ENCODE results near the gene SNED1.

SNED1 gene

GRCh38 chr2:241070361-241070760 is 71.9 kb downstream of the SNED1 start:
- no peak for DNase-seq

- no peak for DNase-seq
Measured at GRCh38 chr2:241070811-241071676, 72.6 kb downstream of the SNED1 start.

GRCh38 chr2:241071677-241072111 is 73.3 kb downstream of the SNED1 start:
- DNase-seq = no peak

GRCh38 chr2:241072151-241072550 is 73.7 kb downstream of the SNED1 start:
- DNase-seq = no peak

GRCh38 chr2:241072553-241073165 is 74.2 kb downstream of the SNED1 start:
- DNase-seq = no peak

- DNase-seq = no peak
Measured at GRCh38 chr2:241073166-241074064, 75.0 kb downstream of the SNED1 start.

- no peak for DNase-seq
Measured at GRCh38 chr2:241074065-241074818, 75.8 kb downstream of the SNED1 start.

GRCh38 chr2:241074901-241075540 is 76.6 kb downstream of the SNED1 start:
- no peak for DNase-seq

- DNase-seq = no peak
Measured at GRCh38 chr2:241080405-241081189, 82.2 kb downstream of the SNED1 start.

GRCh38 chr2:241081190-241081642 is 82.8 kb downstream of the SNED1 start:
- DNase-seq = no peak

- no peak for DNase-seq
Measured at GRCh38 chr2:241081643-241082340, 83.4 kb downstream of the SNED1 start.

GRCh38 chr2:241082341-241083090 is 84.1 kb downstream of the SNED1 start:
- no peak for DNase-seq

GRCh38 chr2:241083091-241083415 is 84.6 kb downstream of the SNED1 start:
- DNase-seq = no peak

- DNase-seq = no peak
Measured at GRCh38 chr2:241084856-241085444, 86.5 kb downstream of the SNED1 start.

GRCh38 chr2:241087420-241088268 is 89.2 kb downstream of the SNED1 start:
- DNase-seq = no peak

- no peak for DNase-seq
Measured at GRCh38 chr2:241088376-241088775, 90.0 kb downstream of the SNED1 start.

GRCh38 chr2:241088791-241089732 is 90.6 kb downstream of the SNED1 start:
- DNase-seq = no peak

Data from bone marrow (tissue), 2 donors.